Type B pancreatic cell (in vitro differentiated cells): Measurements from ENCODE around the gene ADH5. TPM values are rescaled to one million over a fixed set of nuclear protein-coding genes. Genes with fewer than 3 reads are reported as not detected.
"Not testable (repeated sequence)": the region's sequence is repeated elsewhere in the genome, so short reads cannot be mapped to it uniquely, and the experiment has no call there.

Experiments
- DNase-seq: peaks from one replicate; pipeline ENCODE4 v3.0.0; 2021; ENCODE audit warnings: mixed read lengths; ENCODE audit not compliant: unreplicated experiment; ENCODE audit errors: extremely low spot score
- H3K27ac Mint-ChIP-seq: 2 replicates; pipeline ENCODE4 v1.8.0; 2021; ENCODE audit warnings: mild to moderate bottlenecking, mixed read lengths
- H3K27me3 Mint-ChIP-seq: 2 replicates; pipeline ENCODE4 v1.8.0; 2021; ENCODE audit warnings: mixed read lengths
- H3K36me3 Mint-ChIP-seq: 2 replicates; pipeline ENCODE4 v1.8.0; 2021; ENCODE audit warnings: mixed read lengths
- H3K4me1 Mint-ChIP-seq: one replicate; pipeline ENCODE4 v1.8.0; 2021; ENCODE audit warnings: mixed read lengths; ENCODE audit not compliant: unreplicated experiment
- H3K4me3 Mint-ChIP-seq: 2 replicates; pipeline ENCODE4 v1.8.0; 2021; ENCODE audit warnings: mild to moderate bottlenecking, mixed read lengths
- H3K9me3 Mint-ChIP-seq: 2 replicates; pipeline ENCODE4 v1.8.0; 2021; ENCODE audit warnings: mixed read lengths
- total RNA-seq: library from RNA; stranded (reverse); gene quantifications from 2 replicates; pipeline ENCODE4 v1.2.1, GENCODE V29; 2021; ENCODE audit warnings: low replicate concordance
- TF ChIP-seq, protein P1 (sequence below): fragments of 200-600 bp; sonication (generic); conservative IDR thresholded peaks from 2 replicates; pipeline ENCODE4 v1.5.0; 2021; ENCODE audit warnings: antibody characterized with exemption, mild to moderate bottlenecking

Gene ADH5
- total RNA-seq, 1 donor from 2014 or later, result 161 TPM

DNA sequence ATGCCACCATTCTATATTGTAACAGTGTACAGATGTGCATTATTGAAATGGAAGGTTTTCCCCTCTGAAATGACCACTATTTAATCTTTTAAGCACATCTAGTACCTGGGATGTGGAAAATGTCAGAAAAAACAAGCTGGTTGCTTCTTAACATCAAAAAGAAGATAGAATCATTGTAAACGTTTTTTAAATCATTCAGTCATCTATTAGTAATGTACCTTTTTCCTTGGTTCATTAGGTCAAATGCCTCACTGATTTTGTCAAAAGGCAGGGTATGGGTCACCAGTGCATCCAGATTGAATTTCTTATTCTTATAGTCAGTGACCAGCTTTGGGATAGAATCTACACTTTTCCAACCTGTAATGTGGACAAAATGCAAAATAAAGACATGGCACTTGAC is 37.8 kb upstream of the ADH5 start:
- DNase-seq, result no peak
- TF ChIP-seq, protein P1, sequence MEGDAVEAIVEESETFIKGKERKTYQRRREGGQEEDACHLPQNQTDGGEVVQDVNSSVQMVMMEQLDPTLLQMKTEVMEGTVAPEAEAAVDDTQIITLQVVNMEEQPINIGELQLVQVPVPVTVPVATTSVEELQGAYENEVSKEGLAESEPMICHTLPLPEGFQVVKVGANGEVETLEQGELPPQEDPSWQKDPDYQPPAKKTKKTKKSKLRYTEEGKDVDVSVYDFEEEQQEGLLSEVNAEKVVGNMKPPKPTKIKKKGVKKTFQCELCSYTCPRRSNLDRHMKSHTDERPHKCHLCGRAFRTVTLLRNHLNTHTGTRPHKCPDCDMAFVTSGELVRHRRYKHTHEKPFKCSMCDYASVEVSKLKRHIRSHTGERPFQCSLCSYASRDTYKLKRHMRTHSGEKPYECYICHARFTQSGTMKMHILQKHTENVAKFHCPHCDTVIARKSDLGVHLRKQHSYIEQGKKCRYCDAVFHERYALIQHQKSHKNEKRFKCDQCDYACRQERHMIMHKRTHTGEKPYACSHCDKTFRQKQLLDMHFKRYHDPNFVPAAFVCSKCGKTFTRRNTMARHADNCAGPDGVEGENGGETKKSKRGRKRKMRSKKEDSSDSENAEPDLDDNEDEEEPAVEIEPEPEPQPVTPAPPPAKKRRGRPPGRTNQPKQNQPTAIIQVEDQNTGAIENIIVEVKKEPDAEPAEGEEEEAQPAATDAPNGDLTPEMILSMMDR, result no peak
- Mint-ChIP-seq H3K4me3 (no peak overlapping the region), H3K9me3 (peaks cover 6% of the 10 kb centered on the region), H3K4me1 (no peaks in the 10 kb centered on the region), H3K36me3 (no peaks in the 10 kb centered on the region), H3K27ac (no peak overlapping the region), H3K27me3 (no peaks in the 10 kb centered on the region)

DNA sequence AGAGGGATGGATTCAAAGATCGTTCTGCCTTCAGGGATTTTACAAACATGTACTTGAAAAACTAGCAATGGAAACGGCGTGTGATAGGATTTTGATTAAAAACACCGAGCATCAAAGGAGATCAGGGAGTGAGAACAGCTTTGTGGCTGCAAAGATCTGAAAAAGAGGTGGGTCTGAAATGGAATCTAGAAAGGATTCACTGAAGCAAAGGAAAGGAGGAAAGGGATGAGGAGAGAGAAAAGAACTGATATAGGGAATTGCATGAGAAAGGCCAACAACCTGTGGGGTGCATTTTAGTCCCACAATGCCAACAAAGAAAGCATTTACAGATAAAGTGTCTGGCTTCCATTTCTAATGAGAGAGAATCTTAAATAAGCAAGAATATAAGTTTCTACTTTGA is 32.4 kb upstream of the ADH5 start:
- Mint-ChIP-seq H3K9me3 (peaks cover 8% of the 10 kb centered on the region), H3K27ac (no peak overlapping the region), H3K4me1 (no peaks in the 10 kb centered on the region), H3K4me3 (no peak overlapping the region), H3K27me3 (no peaks in the 10 kb centered on the region), H3K36me3 (no peaks in the 10 kb centered on the region)
- DNase-seq, result no peak
- TF ChIP-seq, protein P1, result no peak

DNA sequence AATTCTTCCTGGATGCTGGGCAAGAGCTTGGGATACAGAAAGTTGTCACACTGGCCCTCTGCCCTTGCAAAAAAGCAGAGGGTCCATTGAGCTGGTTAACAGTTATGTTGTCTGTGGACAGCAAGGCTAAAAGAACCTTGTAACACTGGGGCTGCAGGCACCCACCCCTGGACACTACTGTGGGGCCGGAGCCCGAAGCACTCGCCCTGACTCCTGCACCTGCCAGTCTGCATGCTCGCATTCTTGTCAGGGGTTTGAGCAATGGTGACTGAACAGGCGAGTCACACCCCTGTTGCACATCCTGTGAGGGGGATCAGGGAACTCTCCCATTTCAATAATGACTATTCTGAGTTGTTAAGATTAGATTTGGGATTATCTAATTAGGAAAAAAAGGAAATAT is 31.9 kb upstream of the ADH5 start:
- H3K4me3 Mint-ChIP-seq, result no peak overlapping the region
- no peak overlapping the region for H3K27ac Mint-ChIP-seq
- DNase-seq, result no peak
- H3K9me3 Mint-ChIP-seq, result peaks cover 8% of the 10 kb centered on the region
- no peaks in the 10 kb centered on the region for H3K4me1 Mint-ChIP-seq
- H3K36me3 Mint-ChIP-seq, result no peaks in the 10 kb centered on the region
- TF ChIP-seq, protein P1, result no peak
- no peaks in the 10 kb centered on the region for H3K27me3 Mint-ChIP-seq

DNA sequence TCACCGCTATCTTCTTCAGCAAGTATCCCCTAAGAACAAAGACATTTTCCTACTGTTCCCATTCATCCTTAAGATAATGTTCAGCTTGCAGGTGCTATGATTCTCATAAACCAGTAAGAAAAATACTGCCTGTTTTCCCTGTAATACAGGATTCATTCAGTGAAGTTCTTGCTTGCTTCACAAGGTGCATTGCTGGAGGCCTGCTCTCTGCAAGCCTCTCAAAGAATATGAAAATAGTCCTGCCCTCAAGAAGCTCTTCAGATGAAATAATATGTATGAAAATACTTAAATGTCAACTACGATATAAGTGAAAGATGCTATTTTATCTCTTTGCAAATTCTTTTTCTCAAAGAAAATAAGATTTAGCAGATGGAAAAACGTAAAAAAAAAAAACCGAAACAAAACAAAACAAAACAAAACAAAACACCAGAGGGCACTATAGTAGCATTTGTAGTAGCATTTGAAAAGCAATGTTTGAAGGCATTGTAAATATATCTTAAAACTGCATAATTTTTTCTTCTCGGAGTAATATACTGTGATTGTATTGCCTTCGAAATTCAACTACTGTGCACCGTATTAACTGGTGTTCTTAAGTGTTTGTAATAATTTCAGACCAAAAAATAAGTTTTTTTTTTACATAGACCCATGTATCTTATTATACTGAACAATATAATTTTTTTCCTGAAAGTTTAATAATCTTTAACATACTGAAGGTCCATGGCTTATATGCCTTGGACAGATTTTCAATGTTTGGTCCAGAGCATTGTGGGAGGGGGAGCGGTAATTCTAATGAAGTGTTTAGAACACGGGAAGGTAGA is 29.5 kb upstream of the ADH5 start:
- H3K36me3 Mint-ChIP-seq, result no peaks in the 10 kb centered on the region
- TF ChIP-seq, protein P1, result peak; percentile 60
- peaks cover 8% of the 10 kb centered on the region for H3K9me3 Mint-ChIP-seq
- H3K4me3 Mint-ChIP-seq, result no peak overlapping the region
- no peak overlapping the region for H3K27ac Mint-ChIP-seq
- H3K27me3 Mint-ChIP-seq, result no peaks in the 10 kb centered on the region
- no peaks in the 10 kb centered on the region for H3K4me1 Mint-ChIP-seq
- no peak for DNase-seq

DNA sequence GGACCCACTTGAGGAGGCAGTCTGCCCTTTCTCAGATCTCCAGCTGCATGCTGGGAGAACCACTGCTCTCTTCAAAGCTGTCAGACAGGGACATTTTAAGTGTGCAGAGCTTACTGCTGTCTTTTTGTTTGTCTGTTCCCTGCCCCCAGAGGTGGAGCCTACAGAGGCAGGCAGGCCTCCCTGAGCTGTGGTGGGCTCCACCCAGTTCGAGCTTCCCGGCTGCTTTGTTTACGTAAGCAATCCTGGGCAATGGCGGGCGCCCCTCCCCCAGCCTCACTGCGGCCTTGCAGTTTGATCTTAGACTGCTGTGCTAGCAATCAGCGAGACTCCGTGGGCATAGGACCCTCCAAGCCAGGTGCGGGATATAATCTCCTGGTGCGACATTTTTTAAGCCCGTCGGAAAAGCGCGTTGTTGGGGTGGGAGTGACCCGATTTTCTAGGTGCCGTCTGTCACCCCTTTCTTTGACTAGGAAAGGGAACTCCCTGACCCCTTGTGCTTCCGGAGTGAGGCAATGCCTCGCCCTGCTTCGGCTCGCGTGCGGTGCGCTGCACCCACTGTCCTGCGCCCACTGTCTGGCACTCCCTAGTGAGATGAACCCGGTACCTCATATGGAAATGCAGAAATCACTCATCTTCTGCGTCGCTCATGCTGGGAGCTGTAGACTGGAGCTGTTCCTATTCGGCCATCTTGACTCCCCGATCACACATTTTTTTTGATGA is 28.7 kb upstream of the ADH5 start:
- not testable (repeated sequence) for H3K27me3 Mint-ChIP-seq, H3K36me3 Mint-ChIP-seq, H3K27ac Mint-ChIP-seq, DNase-seq, H3K4me1 Mint-ChIP-seq, H3K9me3 Mint-ChIP-seq, H3K4me3 Mint-ChIP-seq

DNA sequence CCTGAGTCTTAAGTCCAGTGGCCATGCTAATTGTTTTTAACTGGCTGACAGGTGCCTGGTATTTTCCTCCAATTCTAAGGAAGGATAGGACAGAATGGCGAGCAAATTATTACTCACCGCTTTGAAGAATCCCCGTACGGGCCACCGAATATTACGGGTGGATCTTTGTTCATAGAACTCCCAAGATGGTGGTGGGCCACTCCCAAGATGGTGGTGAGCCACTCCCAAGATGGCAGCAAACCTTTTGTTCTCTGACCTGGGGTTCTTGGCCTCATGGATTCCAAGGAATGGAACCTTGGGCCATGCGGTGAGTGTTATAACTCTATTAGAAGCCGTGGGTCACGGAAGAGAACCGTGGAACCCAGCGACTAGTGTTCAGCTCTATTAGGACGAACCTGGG is 20.7 kb upstream of the ADH5 start:
- not testable (repeated sequence) for H3K36me3 Mint-ChIP-seq, H3K27ac Mint-ChIP-seq, H3K4me1 Mint-ChIP-seq, DNase-seq, H3K27me3 Mint-ChIP-seq, H3K4me3 Mint-ChIP-seq, H3K9me3 Mint-ChIP-seq
